Neural cell (in vitro differentiated cells): ENCODE data around the gene AMOTL2. TPM values are rescaled to one million over a fixed set of nuclear protein-coding genes. Genes with fewer than 3 reads are reported as not detected.

Experiments used
- H2AFZ ChIP-seq: fragments of 200-600, 300-800 bp; sonication (generic), shearing (Covaris generic); 2 replicates; pipeline ENCODE4 v1.6.0; 2014; ENCODE audit warnings: low read depth, mild to moderate bottlenecking, antibody characterized with exemption, low read length, moderate library complexity
- H3F3A ChIP-seq: fragments of 200-600 bp; shearing (Covaris generic); 2 replicates; pipeline ENCODE4 v1.6.1; 2016; ENCODE audit warnings: mild to moderate bottlenecking, moderate library complexity, mixed read lengths, antibody characterized with exemption, low read length; ENCODE audit not compliant: insufficient read depth, poor library complexity, severe bottlenecking
- H3K27ac ChIP-seq: fragments of 200-600, 300-800 bp; sonication (generic), shearing (Covaris generic); 2 replicates; pipeline ENCODE4 v1.5.1; 2014; ENCODE audit warnings: mild to moderate bottlenecking, low read length, moderate library complexity
- H3K27me3 ChIP-seq: fragments of 300-800, 200-600 bp; sonication (generic), shearing (Covaris generic); 2 replicates; pipeline ENCODE4 v1.6.0; 2014; ENCODE audit warnings: mild to moderate bottlenecking, low read depth, low read length, moderate library complexity; ENCODE audit not compliant: insufficient read depth
- H3K36me3 ChIP-seq: fragments of 300-800, 200-600 bp; sonication (generic), shearing (Covaris generic); 2 replicates; pipeline ENCODE4 v1.5.1; 2014; ENCODE audit warnings: mild to moderate bottlenecking, antibody characterized with exemption, low read length, moderate library complexity; ENCODE audit not compliant: insufficient read depth
- H3K4me2 ChIP-seq: fragments of 300-800, 200-600 bp; sonication (generic), shearing (Covaris generic); 2 replicates; pipeline ENCODE4 v1.6.0; 2014; ENCODE audit warnings: mild to moderate bottlenecking, low read length
- H3K4me3 ChIP-seq: fragments of 300-800, 200-600 bp; sonication (generic), shearing (Covaris generic); 2 replicates; pipeline ENCODE4 v1.5.1; 2014; ENCODE audit warnings: mild to moderate bottlenecking, low read length, moderate library complexity
- H3K79me2 ChIP-seq: fragments of 200-600 bp; shearing (Covaris generic); replicated peaks from 2 replicates; pipeline ENCODE4 v1.6.0; 2014; ENCODE audit warnings: mild to moderate bottlenecking, low read length, moderate library complexity; ENCODE audit not compliant: insufficient read depth
- H3K9ac ChIP-seq: fragments of 300-800, 200-600 bp; sonication (generic), shearing (Covaris generic); 2 replicates; pipeline ENCODE4 v1.6.1; 2016; ENCODE audit warnings: mild to moderate bottlenecking, low read length, mixed read lengths
- H3K9me2 ChIP-seq: fragments of 200-600 bp; shearing (Covaris generic); 2 replicates; pipeline ENCODE4 v1.6.1; 2016; ENCODE audit warnings: mild to moderate bottlenecking, low read length, mixed read lengths; ENCODE audit not compliant: insufficient read depth
- H3K9me3 ChIP-seq: fragments of 200-600, 300-800 bp; sonication (generic), shearing (Covaris generic); 2 replicates; pipeline ENCODE4 v1.6.1; 2016; ENCODE audit warnings: mild to moderate bottlenecking, mixed run types, low read length, moderate library complexity, mixed read lengths
- H4K20me1 ChIP-seq: fragments of 200-600 bp; shearing (Covaris generic); 2 replicates; pipeline ENCODE4 v1.6.1; 2016; ENCODE audit warnings: mild to moderate bottlenecking, mixed run types; ENCODE audit not compliant: insufficient read depth
- CTCF ChIP-seq: fragments of 450-650 bp; IDR thresholded peaks from 2 replicates; pipeline ENCODE4 v1.5.1; 2014; ENCODE audit warnings: antibody characterized with exemption, mild to moderate bottlenecking, moderate library complexity; ENCODE audit not compliant: poor library complexity, severe bottlenecking
- EP300 ChIP-seq: fragments of 450-650 bp; conservative IDR thresholded peaks from 2 replicates; pipeline ENCODE4 v1.6.1; 2014; ENCODE audit warnings: antibody characterized with exemption, mild to moderate bottlenecking, moderate library complexity; ENCODE audit not compliant: poor library complexity, severe bottlenecking
- EZH2 ChIP-seq: fragments of 200-600, 300-800 bp; shearing (Covaris generic), sonication (generic); IDR thresholded peaks from 2 replicates; pipeline ENCODE4 v1.6.1; 2014; ENCODE audit warnings: antibody characterized with exemption, low read length, borderline replicate concordance, mild to moderate bottlenecking; ENCODE audit not compliant: insufficient read depth, poor library complexity, severe bottlenecking
- MXI1 ChIP-seq: fragments of 450-650 bp; conservative IDR thresholded peaks from 2 replicates; pipeline ENCODE4 v1.6.1; 2014; ENCODE audit warnings: antibody characterized with exemption, mild to moderate bottlenecking; ENCODE audit not compliant: poor library complexity, severe bottlenecking
- POLR2AphosphoS5 ChIP-seq: IDR thresholded peaks from 2 replicates; pipeline ENCODE4 v1.6.1; 2012
- RAD21 ChIP-seq: fragments of 450-650 bp; conservative IDR thresholded peaks from 2 replicates; pipeline ENCODE4 v1.6.1; 2014; ENCODE audit warnings: antibody characterized with exemption, mild to moderate bottlenecking, moderate library complexity
- REST ChIP-seq: IDR thresholded peaks from 2 replicates; pipeline ENCODE4 v1.6.1; 2012; ENCODE audit warnings: borderline replicate concordance
- SMC3 ChIP-seq: fragments of 450-650 bp; conservative IDR thresholded peaks from 2 replicates; pipeline ENCODE4 v1.6.1; 2014; ENCODE audit warnings: antibody characterized with exemption, mild to moderate bottlenecking, moderate library complexity; ENCODE audit not compliant: poor library complexity
- TAF1 ChIP-seq: IDR thresholded peaks from 2 replicates; pipeline ENCODE4 v1.6.1; 2012; ENCODE audit warnings: low read depth
- polyA plus RNA-seq: library from polyadenylated mRNA; depleted of rRNA; stranded (reverse); fragments of >200 nt; gene quantifications from 2 replicates; pipeline ENCODE4 v1.2.3, GENCODE V29; 2014

AMOTL2 gene
- polyA plus RNA-seq, 1 donor from 2014 or later, result 30.1 TPM

GRCh38 chr3:134406331-134407238 is 32.3 kb upstream of the AMOTL2 start:
- Histone ChIP-seq H3K4me3 (peak overlapping the region; percentile 61), H3F3A (no peaks in the 10 kb centered on the region), H3K27ac (no peak overlapping the region), H2AFZ (peak overlapping the region; percentile 17), H3K4me2 (no peak overlapping the region), H4K20me1 (no peaks in the 10 kb centered on the region), H3K27me3 (peaks cover 32% of the 10 kb centered on the region), H3K9me2 (no peaks in the 10 kb centered on the region), H3K9me3 (peaks cover 5% of the 10 kb centered on the region), H3K79me2 (no peaks in the 10 kb centered on the region), H3K36me3 (no peaks in the 10 kb centered on the region), H3K9ac (peak overlapping the region; percentile 46)
- TF ChIP-seq TAF1 (no peak), POLR2AphosphoS5 (peak; percentile 38)

- Histone ChIP-seq H3K36me3 (no peaks in the 10 kb centered on the region), H3K79me2 (no peaks in the 10 kb centered on the region), H3K4me2 (no peak overlapping the region), H3K27me3 (peaks cover 32% of the 10 kb centered on the region), H3K9ac (no peak overlapping the region), H3K4me3 (no peak overlapping the region), H4K20me1 (no peaks in the 10 kb centered on the region), H3K9me3 (peaks cover 5% of the 10 kb centered on the region), H3K9me2 (no peaks in the 10 kb centered on the region), H2AFZ (no peak overlapping the region), H3F3A (no peaks in the 10 kb centered on the region), H3K27ac (no peak overlapping the region)
- TF ChIP-seq RAD21 (no peak), SMC3 (no peak), POLR2AphosphoS5 (no peak), EP300 (no peak), EZH2 (no peak), MXI1 (no peak), REST (no peak), TAF1 (no peak), CTCF (no peak)
These were observed 30.2 kb upstream of the AMOTL2 start for GRCh38 chr3:134404366-134404885.
